ENCODE results near the gene EFCAB6.

Gene EFCAB6

DNA sequence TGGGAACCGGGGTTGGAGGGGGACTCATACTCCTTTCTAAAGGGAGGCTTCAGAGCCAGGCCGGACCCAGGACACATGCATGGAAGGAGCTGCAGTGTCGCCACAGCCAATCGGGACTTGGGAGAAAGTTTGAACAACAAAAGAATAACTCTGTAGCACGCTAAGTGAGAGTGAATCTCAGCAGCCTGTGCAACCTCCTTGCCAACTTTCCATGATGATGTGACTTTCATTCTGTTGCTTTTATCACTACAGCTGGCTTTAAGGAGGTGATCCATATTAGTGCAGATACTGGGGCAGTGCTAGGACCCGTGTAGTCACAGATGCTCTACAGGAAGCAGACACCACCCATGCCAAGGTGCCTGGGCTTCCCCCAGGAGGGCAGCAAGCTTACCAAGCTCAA lies 243.0 kb downstream of the EFCAB6 start:
- no peak for DNase-seq

DNA sequence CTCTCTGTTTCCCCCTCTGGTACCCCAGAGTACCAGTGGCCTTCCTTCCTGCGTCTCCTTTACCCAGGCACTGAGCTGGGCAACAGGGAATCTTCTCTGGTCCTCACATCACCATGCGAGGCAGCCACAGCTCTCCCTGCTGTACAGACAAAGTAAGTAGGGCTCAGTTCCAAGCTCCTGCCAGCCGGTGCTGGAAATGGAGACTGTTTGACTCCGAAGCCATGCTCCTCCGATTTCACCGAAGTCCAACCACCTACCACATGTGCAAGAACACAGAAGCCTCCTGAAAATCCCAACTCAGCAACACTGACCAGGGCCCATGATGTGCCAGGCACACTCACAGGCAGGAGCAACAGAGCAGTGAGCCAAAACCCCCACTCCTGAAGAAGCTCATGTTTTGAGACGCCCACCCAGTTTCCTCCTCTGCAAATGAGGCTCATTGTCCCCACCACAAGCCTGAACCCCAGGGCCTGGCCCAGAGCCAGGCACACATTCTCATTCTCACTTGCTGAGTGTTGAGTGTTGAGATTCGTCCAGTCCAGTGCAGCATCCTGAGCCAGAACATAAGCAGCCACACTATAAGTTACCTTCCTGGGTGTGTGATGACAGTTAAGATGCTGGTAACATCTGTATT lies 244.3 kb downstream of the EFCAB6 start:
- DNase-seq: no peak

DNA sequence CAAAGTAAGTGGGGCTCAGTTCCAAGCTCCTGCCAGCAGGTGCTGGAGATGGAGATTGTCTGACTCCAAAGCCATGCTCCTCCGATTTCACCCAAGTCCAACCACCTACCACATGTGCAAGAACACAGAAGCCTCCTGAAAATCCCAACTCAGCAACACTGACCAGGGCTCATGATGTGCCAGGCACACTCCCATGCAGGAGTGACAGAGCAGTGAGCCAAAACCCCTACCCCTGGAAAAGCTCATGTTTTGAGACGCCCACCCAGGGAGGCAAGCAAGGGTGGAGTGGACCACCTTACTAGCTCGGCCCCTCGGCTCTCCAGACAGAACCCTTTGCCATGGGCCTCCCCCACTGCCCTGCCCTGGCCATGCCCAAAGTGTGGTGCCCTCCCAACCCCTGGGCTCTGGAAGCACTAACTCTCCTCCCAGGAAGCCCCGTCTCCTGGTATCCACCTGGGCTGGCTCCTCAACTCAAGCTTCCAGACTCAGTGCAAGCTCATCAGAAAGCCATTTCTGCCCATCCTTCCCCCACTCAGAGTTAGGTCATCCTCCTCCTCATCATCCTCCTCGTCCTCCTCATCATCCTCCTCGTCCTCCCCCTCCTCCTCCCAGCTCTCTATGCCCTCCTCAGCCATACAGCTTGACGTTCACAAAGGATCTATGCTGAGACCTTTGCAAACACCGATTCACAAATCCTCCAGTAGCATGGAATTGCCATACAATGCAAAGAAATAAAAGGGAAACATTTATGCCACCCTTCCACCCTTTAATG lies 245.4 kb downstream of the EFCAB6 start:
- DNase-seq: no peak

DNA sequence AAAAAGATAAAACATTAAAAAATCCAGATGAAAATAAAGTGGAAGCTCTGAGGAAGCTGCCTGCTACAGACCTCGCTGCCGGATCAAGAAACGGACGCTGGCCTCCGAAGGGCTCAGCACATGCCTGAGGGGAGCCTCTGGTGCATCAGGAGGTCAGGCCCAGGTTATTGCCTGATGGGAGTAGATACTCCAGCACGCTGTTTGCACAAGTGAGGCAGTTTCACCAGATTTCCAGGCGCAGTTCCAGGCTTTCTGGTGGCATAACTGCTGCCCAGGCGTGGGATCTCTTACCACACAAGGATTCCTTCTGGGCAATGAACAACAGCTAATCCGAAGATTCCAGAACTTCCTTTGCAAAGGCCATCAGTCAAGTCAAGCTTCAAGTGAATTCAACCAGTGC lies 246.1 kb downstream of the EFCAB6 start:
- DNase-seq: no peak

DNA sequence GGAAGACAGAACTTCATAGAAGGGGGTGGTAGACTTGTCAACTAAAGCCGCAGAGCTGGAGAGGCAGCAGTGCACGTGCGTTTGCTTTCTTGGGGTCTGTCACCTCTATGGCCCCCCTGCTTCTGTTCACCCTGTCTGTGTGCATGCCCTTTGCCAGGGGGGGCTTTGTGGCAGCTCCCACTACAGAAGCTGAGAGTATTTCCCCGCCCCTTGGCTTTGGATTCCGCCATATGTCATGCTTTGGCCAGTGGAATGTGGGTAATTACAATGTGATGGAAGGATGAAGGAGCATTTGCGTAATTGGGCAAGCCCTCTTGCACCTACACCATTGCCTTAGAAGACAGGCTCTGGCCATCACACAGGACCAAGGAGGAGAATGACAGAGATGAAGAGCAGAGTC lies 247.2 kb downstream of the EFCAB6 start:
- DNase-seq: no peak

DNA sequence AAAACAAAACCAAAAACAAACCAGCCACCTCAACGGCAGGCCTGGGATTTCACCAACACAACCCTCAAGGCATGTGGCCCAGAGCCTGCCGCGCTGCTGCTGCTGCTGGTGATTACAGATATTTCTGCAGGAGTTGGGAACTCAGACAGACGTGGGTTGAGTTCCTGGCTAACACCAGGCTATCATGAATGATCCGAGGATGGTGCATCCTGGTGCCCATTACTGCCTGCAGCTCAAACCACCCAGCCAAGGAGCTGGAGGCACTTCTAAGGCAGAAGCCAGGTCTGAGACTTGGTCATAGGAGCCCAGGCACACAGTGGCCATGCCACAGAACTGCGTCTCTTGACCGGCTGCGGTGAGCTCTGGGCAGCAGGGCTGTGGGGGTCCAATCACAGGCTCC lies 248.5 kb downstream of the EFCAB6 start:
- no peak for DNase-seq

DNA sequence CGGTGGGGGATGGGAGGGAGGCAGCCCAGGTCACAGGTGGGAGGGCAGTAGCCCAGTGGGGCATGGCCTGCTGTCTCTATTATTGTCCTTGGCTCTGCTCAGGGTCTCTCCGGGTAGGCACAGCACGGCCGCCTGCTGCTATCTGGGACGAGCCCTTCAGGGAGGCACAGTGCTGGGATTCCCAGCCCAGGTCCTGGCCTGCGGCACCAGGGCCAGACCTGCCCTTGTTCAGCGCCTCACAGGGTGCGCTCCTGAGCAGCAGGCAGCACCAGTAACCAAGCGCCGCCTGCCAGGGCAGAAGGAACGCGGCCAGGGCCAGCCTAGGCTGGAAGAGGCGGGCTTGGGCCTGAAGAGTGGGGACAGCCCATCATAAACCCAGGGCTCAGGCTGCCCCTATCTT lies 249.3 kb downstream of the EFCAB6 start:
- DNase-seq: no peak

DNA sequence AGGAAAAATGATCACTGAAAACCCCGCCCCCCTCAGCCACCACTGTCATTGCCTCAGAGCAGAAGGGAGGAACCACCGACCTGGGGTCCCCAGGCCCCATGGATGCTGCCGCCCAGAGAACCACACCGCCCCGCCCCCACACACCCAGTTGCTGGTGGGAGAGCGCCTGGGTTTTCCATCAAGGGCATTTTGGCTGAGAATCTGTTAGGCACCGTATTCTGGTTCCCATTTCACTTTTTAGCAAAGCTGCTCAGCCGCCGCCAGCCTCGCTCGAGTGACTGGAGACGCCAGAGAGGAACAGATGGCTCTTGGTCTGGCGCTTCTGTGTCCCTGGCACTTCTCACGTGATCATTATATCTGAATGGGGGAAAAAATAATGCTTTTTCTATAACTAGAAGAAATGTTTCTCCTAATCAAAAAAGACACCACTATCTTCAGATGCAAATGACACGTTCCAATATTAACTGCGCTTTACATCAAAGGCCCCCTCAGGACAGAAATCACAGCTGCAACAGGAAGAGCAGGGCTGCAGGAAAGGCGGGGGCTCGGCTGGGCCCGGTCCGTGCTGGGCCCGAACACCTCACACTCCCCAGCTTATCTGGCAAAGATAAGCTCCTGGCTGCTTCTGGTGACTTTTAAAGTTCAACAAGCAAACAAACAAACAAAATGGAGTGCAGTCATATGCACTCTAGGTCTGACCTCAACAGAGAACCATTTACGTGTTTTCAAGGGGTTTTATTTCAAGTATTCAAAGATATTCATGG lies 250.5 kb downstream of the EFCAB6 start:
- DNase-seq: no peak

DNA sequence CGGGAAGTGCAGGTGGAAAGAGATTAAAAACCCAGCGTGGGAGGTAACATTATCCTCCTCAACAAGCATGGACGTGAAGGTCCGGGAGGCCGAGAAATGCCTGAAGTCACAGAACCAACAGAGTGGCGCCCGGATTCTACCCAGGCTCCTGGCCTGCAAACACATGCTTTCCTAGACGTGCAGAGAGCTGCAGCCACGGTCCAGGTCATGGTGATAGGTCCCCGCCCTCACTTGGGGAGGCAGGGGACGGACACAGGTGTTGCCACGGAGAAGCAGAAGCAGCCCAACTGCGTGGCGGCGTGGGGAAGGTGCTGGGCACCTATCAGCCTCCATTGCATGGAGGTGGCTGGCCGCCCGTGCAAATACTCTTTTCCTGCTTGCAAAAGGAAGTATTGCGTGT lies 251.5 kb downstream of the EFCAB6 start:
- no peak for DNase-seq

DNA sequence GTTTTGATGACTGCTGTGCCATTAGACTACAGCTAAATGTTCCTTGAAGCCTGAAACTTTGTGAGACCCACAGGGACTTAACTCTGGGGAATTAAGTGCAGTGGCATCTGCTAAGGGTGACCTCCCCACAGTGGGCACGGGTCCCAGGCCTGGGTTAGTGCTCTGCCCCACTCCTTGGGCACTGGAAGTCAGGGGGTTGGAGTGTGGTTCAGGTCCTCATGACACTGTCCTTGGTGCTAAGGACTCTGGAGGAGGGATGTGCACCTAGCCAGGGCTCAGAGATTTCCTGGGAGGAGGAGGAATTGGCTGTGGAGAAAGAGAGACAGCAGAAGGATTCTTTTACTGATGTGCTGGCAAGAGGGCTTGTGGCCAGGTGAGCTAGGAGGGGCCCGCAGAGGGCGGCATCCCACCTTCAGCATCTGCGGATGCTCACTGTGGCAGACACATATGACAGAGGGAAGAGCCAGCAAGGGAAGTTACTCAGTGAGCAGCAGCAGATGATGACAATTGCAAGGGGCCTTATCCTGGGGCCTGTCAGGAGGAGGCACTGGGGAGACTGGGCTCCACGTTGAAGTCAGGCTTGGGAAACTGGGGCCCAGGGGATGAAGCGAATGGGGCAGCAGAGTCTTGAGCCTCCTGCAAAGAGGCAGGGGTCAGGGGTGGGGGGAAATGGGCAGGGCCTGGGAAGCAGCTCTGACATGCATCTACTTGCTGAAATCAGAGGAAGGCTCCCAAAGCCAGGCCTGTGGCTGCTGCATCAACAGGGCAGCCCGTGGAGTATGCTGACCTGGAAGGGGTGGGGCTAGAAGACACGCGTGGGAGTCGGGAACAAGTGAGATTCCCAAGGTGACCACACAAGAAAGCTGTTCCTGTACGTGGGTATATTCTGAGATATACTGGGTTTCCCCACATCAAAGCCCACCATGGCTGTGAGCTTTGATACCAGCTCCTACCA lies 256.3 kb downstream of the EFCAB6 start:
- DNase-seq: no peak

DNA sequence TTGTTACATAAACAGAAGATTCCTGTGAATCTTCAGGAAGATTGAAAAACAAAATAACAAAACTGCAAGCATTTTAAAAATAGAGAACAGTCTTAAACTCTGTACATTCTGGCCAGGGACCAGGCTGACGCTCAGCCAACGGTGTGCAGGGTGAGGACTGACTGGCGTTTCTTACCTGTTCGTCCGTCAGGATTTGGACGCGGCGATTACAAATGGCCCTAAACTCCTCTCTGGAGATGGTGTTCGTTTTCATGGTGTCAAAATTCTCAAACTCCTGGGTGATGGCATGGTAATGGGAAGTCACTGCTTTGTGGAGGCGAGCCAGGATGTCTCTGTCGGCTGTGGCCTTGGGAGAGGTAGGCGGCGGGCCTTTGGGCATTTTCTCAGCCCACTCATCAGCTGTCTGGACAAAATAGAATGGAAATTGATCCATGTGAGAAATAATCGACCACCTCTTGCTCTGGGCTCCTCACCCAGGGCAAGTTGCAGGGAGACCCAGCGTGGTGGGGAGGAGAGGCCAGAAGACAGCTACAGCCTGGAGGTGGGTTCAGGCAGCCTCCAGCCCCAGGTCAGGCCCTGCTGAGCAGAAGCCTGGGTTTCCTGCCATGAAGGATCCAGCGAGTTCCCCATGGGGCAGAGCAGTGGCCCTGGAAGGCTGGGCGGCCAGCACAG lies 257.3 kb downstream of the EFCAB6 start:
- DNase-seq: no peak

DNA sequence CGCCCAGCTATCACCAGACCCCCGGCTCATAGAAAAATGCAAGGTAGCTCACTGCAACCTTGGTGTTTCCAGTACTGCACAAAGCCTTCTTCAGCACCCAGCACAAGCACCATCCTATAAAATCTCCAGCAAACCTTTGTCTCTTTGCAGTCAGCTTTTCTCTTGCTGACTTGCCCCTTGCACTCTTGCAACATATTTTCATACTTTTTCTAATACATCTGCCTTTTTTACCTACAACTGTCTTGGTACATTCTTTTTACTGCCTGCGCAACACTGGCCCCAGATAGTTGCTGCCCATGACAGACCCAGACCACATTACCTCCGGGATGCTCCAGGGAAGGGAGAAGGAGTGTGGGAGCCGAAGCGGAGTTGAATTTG lies 257.9 kb downstream of the EFCAB6 start:
- no peak for DNase-seq

DNA sequence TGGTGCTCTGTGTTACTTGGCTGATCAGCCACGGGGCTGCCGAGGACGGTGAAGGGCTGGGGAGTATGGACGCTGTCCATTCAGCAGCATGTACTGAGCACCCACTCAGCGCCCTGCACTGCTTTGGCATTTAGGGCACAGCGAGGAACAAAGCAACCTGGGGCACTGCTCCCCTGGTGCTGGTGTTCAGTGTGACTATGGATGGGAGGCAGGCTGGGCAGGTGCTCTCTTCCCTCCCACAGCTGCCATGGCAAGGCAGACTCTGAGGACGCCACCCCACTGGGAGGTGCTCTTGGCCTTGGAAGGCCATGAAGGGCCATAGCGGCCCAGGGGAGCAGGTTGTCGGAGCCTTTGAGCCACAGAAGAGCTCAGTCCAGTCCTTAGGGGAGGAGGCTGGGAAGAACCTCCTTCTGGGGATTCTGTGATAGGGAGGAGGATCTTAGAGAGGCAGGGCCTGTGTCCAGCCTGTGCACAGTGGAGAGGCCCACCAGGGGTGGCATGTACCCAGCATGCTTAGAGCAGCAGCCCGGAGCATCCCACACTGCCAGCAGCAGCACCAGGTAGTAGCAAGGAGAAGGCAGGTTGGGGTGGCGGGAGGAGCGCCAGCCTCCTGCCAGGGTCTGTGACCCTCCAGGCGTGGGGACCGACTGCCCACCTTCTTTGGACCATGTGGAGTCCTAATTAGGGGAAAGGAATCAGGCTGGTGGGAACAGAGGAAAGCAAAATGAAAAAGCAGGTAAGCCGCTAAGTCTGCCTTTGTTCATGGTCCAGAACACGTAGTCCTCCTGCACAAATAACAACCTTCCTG lies 258.4 kb downstream of the EFCAB6 start:
- no peak for DNase-seq

DNA sequence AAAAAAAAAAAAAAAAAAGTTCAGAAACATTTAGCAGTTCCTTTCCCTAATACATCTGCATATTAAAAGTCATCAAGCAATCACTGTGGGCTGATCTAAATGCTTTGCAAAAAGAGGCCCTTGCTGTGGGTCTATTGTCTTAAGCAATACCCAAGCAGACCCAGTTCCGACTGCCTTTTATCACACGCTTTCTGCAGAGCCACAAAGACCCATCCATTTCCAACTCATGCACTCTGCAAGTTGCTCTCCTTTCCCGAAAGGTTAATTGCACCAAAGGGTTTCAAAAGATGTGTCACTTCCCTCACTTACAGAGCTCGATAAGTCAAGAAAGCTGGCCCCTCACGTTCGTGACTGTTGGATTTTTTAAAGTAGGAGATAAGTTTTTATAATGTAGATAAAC lies 261.4 kb downstream of the EFCAB6 start:
- DNase-seq: no peak

DNA sequence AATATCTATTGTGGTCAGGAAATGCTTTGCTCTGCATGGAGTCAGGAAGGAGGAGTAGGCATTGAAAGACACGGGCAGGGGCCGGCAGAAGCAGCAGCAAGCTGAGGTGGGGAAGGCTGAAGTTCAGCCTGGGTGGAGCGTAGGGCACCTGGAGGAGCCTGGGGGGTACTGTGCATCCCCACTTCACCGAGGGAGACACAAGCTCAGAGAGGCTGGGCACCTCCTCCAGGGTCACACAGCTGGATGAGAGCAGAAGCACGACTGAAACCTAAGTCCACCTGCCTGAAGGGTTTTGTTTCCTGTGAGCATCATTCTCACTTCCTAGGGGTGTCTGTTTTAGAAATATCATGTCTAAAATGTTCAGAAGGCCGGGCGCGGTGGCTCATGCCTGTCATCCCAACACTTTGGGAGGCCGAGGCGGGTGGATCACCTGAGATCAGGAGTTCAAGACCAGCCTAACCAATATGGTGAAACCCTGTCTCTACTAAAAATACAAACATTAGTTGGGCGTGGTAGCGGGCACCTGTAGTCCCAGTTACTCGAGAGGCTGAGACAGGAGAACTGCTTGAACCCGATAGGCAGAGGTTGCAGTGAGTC lies 262.0 kb downstream of the EFCAB6 start:
- DNase-seq: no peak

DNA sequence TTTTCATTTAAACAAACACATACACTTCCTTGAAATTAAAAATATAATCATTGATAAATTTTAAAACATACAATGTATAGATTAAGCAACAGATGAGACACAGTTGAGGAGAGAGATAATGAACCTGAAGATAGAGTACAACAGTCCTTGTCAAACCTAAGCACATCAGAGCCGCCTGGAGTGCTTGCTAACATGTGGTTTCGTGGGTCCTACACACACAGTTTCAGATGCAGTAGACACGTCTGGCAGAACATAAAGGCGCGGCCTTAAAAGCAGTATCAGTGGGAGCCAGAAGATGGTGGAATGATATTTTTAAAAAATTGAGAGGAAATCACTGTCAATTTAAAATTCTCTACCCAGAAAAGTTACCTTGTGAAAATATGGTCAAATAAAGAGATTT lies 265.9 kb downstream of the EFCAB6 start:
- DNase-seq: no peak

DNA sequence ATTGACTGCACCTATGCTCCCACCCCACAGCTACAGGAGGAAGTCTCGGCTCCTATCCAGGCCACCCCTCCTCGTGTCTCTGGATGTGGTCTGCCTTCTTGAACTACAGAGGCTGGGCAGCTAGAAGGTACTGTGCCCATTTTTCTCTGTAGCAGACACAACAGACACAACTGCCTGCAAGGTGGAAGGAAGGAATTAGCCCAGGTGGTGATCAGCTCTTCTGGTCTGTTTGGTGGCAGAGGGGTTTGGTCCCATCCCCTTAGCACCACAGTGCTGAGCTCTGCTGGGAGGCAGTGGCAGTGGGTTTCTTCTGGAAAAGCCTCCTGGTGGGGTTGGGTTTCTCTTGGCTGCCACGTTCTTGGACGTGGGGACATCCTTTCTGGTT lies 267.8 kb downstream of the EFCAB6 start:
- DNase-seq: no peak

DNA sequence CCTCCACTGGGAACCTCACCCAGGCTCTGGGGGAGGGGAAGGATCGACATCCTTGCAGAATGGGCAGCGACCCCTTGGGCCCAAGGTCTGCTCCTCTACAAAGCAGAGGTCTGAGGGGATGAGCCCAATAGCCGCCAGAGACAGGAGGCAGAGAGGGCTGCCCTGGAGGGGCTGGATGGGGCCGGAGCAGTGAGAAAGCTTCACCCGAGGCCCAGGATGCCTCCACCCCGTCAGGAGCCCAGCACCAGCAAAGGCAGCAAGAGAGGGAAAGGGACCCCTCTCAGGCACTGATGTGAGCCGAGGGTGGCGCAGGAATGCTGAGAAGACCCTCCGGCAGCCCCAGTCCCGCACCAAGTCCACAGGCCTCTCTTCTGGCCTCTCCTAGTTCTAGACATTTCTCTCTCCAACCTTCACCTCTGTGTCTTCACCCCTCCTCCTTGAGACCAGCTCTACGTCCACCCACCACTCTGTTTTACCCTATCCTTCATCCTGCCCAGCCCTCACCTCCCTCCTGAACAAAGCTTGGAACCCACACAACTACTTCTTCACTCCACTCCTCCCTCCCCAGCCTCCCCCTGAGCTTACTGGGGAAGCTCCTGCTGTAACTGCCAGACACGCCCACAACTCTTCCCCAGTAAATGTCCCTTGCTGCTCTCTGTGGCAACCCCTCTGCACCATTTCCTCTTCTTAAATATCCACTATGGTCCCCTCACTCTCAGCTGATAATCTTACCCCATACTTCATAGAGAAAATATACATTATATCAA lies 268.4 kb downstream of the EFCAB6 start:
- DNase-seq: no peak

DNA sequence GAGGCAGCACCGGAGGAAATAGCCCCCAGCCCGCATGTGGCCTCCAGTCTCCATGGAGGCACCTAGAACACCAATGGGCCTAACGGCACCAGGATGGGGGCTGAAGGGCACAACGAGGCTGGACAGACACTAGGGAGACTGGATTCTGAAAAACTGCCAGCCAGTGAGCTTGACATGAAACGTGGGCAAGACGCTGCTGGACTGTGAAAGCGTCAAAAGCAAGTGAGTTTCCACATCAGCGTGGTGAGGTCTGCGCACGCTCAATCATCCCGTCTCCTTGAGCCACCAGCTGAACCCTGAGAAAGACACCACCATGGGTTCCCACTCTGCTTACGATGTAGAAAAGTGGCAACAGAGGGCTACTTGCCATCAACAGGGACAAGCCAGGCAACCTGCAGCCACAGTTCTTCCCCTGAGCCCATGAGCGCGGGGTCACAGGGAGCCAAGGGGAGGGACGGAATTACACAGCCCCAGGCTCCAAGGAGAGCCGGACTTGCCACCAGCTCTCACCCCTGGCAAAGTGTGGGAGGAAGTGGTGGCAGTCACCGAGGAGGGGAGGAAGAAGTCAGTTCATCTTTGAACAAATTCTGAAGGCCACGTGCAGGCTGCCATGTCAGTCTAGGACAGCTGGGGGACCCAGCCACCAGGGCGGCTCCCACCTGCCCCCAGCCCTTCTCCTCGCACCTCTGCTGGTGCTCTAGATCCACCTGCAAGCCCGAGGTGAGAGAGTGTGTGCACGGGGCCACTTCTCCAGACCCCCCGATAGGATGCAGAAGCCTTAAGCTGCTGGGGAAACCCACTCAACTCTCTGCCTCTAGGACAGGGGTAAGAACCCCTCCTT lies 269.2 kb downstream of the EFCAB6 start:
- no peak for DNase-seq

Data from 8988T (cell line).